Kidney epithelial cell (primary cell): ENCODE measurements around the gene GNL3L. TPM values are rescaled to one million over a fixed set of nuclear protein-coding genes. Genes with fewer than 3 reads are reported as not detected.
"Not testable (repeated sequence)": the region's sequence is repeated elsewhere in the genome, so short reads cannot be mapped to it uniquely, and the experiment has no call there.

Source experiments
- DNase-seq: peaks from one replicate; pipeline ENCODE4 v3.0.0-alpha.2; 2010; ENCODE audit warnings: low read depth
- H3K27me3 ChIP-seq: 2 replicates; pipeline ENCODE4 v1.6.0; 2011; ENCODE audit warnings: low read length; ENCODE audit not compliant: control insufficient read depth, insufficient read depth
- H3K36me3 ChIP-seq: 2 replicates; pipeline ENCODE4 v1.5.1; 2011; ENCODE audit warnings: low read length; ENCODE audit not compliant: control insufficient read depth, insufficient read depth
- H3K4me3 ChIP-seq: 2 replicates; pipeline ENCODE4 v1.5.1; 2011; ENCODE audit warnings: low read depth, mild to moderate bottlenecking, control low read depth, low read length
- total RNA-seq: library from RNA; depleted of rRNA; stranded (reverse); fragments of >200 nt; gene quantifications from 2 replicates; pipeline ENCODE4 v1.2.3, GENCODE V29; 2015
- TF ChIP-seq, protein P1 (sequence below): IDR thresholded peaks from 2 replicates; pipeline ENCODE4 v1.5.1; 2011; ENCODE audit warnings: mild to moderate bottlenecking, moderate library complexity, low read length, control low read depth, inconsistent platforms; ENCODE audit not compliant: insufficient read depth, poor library complexity, severe bottlenecking

GNL3L gene
- total RNA-seq, 1 donor from 2014 or later, result 29.9 TPM

DNA sequence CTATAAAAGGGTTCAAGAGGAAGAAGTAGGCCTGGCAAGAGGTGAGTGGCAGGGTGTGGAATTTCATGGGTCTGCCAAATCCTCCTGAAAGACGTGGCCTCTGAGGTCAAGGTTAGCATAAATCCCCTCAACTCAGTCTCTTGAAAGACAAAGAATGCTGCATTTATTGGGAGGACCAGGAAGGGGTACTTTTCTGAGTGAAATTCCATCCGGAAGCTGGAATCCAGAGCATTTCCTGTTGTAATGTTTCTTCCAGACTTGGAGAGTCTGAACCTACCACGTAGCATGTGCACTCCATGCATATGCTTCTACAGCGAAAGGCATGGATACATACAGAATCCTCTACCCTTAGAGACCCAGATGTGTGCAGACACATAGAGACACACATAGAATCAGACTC, 20.6 kb upstream of the GNL3L start:
- TF ChIP-seq, protein P1, sequence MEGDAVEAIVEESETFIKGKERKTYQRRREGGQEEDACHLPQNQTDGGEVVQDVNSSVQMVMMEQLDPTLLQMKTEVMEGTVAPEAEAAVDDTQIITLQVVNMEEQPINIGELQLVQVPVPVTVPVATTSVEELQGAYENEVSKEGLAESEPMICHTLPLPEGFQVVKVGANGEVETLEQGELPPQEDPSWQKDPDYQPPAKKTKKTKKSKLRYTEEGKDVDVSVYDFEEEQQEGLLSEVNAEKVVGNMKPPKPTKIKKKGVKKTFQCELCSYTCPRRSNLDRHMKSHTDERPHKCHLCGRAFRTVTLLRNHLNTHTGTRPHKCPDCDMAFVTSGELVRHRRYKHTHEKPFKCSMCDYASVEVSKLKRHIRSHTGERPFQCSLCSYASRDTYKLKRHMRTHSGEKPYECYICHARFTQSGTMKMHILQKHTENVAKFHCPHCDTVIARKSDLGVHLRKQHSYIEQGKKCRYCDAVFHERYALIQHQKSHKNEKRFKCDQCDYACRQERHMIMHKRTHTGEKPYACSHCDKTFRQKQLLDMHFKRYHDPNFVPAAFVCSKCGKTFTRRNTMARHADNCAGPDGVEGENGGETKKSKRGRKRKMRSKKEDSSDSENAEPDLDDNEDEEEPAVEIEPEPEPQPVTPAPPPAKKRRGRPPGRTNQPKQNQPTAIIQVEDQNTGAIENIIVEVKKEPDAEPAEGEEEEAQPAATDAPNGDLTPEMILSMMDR, result no peak
- Histone ChIP-seq H3K27me3 (no peaks in the 10 kb centered on the region), H3K36me3 (no peaks in the 10 kb centered on the region), H3K4me3 (no peak overlapping the region)
- DNase-seq, result no peak

DNA sequence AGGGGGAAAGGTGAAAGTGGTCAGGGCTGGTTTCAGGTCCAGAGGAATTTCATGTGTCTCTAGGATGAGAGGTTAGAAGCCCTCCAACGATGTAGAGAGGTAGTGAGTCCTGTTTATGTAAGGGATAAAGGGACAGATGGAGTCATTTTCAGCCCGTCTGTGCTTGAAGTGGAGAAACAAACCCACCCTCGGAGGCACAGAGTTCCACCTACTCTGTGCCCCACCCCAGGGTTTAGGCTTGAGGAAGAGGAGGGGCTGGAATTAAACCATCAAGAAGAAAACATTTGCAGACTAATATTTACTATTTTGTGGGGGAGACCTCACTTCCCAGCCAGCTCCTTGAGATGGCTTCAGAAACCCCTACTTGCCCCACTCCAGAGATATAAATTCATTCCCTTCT, 868 bp upstream of the GNL3L start:
- H3K36me3 ChIP-seq, result no peaks in the 10 kb centered on the region
- no peaks in the 10 kb centered on the region for H3K27me3 ChIP-seq
- DNase-seq, result no peak
- TF ChIP-seq, protein P1, result no peak
- H3K4me3 ChIP-seq, result peak overlapping the region; percentile 46

DNA sequence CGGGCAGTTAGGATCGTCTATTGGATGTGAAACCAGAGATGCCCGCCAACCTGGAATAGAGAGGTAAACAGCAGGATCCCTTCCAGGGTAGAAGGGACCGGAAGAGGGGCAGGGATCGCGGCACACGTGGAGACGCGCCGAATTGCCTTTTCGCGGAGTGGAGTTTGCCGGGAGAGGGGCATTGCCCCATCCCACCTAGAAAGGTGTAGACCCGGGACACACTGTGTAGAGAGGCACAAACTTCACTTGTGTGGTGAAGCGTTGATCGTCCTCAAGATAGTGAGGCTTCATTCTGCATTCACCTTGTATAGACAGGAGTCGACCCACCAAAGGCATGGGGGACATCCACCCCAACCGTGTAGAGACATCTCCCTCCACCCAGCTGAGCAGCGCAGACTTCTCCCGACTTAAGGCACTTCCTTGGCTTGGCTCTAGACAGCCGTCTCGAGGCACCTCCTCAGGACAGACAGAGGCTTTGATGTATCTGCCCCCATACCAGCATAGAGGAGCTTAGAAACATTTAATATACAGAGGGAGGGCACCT, 410 bp downstream of the GNL3L start:
- no peak for DNase-seq
- TF ChIP-seq, protein P1, result no peak
- peak overlapping the region; percentile 59 for H3K4me3 ChIP-seq
- no peaks in the 10 kb centered on the region for H3K27me3 ChIP-seq
- no peaks in the 10 kb centered on the region for H3K36me3 ChIP-seq

DNA sequence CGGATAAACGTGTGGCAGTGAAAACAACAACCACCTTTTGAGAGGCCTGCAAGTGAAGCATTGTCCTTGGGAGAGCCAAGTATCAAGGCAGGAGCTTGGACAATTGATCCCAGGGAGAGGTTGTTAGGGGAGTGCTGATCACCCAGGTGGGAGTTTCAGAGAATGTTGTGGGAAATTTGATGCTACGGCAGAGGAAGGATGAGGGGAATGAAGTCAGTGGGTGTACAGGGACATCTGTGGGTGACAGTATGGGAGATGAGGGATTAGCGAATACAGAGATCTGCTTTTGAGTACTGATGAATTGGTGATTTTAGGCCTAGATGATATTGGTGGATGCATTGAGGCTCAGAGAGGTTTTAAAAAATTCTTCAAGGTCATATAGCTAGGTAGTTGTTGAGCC, 4.3 kb downstream of the GNL3L start:
- no peaks in the 10 kb centered on the region for H3K36me3 ChIP-seq
- no peak for DNase-seq
- H3K27me3 ChIP-seq, result no peaks in the 10 kb centered on the region
- no peak overlapping the region for H3K4me3 ChIP-seq
- TF ChIP-seq, protein P1, result no peak

- TF ChIP-seq, protein P1, result no peak
Observed at GRCh38 chrX:54540289-54540688, 10.3 kb downstream of the GNL3L start.

GRCh38 chrX:54542239-54542638, 12.2 kb downstream of the GNL3L start:
- H3K36me3 ChIP-seq, H3K27me3 ChIP-seq, DNase-seq, H3K4me3 ChIP-seq: not testable (repeated sequence)

More at GRCh38 chrX:54540289-54540688, 10.3 kb downstream of the GNL3L start:
- no peaks in the 10 kb centered on the region for H3K36me3 ChIP-seq
- no peak for DNase-seq
- no peak overlapping the region for H3K4me3 ChIP-seq
- no peaks in the 10 kb centered on the region for H3K27me3 ChIP-seq
